HG03457 (cell line): ENCODE measurements around the gene UBA7.
"Not testable (repeated sequence)": the region's sequence is repeated elsewhere in the genome, so short reads cannot be mapped to it uniquely, and the experiment has no call there.

Source experiments
- ATAC-seq: cut with Tn5 transposase; IDR thresholded peaks from one replicate; pipeline ENCODE4 v1.9.1; 2021; ENCODE audit warnings: moderate number of reproducible peaks; ENCODE audit not compliant: unreplicated experiment

UBA7 gene, protein sequence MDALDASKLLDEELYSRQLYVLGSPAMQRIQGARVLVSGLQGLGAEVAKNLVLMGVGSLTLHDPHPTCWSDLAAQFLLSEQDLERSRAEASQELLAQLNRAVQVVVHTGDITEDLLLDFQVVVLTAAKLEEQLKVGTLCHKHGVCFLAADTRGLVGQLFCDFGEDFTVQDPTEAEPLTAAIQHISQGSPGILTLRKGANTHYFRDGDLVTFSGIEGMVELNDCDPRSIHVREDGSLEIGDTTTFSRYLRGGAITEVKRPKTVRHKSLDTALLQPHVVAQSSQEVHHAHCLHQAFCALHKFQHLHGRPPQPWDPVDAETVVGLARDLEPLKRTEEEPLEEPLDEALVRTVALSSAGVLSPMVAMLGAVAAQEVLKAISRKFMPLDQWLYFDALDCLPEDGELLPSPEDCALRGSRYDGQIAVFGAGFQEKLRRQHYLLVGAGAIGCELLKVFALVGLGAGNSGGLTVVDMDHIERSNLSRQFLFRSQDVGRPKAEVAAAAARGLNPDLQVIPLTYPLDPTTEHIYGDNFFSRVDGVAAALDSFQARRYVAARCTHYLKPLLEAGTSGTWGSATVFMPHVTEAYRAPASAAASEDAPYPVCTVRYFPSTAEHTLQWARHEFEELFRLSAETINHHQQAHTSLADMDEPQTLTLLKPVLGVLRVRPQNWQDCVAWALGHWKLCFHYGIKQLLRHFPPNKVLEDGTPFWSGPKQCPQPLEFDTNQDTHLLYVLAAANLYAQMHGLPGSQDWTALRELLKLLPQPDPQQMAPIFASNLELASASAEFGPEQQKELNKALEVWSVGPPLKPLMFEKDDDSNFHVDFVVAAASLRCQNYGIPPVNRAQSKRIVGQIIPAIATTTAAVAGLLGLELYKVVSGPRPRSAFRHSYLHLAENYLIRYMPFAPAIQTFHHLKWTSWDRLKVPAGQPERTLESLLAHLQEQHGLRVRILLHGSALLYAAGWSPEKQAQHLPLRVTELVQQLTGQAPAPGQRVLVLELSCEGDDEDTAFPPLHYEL

DNA sequence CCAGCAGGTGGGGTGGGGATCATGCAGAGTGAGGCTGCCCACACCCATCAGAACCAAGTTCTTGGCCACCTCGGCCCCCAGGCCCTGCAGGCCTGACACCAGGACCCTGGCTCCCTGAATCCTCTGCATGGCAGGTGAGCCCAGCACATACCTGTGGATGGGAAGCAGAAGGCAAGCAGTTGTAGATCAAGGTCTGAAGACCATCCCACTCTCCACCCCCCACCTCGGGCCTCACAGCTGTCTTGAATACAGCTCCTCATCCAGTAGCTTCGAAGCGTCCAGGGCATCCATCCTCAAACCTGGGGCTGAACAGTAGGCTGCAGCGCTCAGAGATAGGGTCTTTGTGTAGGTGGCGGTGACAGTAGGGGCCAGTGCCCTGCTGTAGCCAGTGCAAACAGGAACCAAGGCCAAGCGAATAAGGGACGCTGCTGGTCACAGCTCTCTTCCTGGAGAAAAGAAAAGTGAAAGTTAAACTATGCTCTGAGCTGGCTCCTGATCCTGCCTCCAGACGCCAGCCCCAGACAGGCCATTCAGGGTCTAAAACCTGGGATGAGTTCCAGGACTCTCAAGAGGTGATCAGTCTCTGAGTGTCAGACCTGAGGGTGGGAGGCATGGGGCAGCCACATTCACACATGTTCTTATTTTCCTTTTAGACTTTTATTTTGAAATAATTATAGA lies at the start of gene UBA7:
UBA7 (minus strand) TSS at position 457 of the 678 bp plus-strand sequence; CDS start at position 291, 166 bp downstream.
- ATAC-seq = no peak

DNA sequence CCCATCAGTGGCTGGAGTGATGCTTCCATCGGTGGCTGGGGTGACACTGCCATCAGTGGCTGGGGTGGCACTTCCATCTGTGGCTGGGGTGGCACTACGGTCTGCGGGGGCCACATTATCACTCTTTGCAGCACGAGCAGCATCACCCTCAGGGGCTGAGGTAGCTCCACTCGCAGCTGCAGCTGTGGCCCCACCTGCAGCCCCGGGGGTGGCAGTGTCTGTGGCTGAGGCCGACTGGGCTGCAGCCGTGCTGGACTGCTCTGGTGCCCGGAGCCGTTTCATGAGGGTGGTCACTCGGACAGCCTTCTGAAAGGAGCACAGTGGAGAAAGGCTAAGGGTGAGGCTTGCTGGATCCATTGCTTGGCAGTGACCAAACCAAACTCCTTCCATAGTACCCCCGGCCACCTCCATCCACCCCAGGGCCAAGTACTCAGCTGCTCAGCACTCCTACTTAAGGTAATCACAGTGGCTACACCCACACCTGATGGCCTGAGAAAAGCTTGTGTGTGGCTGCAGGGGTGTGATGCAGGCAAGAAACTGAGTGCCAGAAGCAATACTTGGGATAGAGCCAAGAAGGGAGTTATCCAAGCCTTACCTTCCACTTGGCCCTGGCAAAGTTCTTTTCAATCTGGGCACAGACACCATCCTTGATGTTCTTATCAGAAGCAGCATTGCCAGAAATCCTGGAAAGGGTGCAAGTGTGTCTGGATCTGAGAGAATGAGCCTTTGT lies 46.0 kb upstream of the UBA7 start:
- no peak for ATAC-seq

DNA sequence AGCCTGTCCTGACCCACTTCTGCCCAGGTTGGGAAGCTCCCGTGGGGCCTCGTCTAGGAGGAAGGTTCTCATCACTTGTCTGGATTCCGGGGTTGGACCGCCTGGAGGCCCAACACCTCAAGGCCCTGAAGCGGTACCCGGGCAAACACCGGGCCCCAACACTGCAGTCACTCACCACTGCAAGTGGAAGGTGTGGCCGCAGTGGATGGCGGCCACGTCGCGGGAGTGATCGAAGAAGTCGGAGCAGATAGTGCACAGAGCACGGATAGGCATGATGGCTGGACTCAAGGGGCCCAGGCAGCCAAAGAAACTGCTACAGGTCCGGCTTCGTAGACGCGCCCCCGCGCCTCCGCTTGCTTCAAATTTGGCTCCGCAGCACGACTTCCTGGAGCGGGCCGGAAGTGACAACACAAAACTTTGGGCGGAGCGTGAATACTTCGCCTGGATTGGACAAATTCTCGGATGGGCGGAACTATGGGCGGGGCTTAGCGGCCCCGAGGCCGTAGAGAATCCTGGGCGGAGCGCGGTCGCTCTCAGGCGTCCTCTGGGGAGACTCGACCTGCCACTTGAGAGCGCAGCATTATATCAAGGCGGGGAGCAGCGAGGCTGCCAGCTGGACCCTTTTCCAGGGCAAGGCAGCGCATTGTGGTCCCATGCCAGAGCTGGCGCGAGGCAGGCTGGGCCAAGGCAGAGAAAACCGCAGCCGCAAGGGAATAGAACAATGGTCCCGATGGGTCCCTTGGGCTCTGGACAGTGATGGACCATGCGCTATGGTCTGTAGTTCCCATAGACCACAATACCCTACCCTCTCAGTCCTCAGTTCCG lies 42.6 kb upstream of the UBA7 start, which contains the start of gene TRAIP:
TRAIP (minus strand) TSS at position 384 of the 825 bp plus-strand sequence; CDS start at position 273, 111 bp downstream.
- ATAC-seq = peak; percentile 88

DNA sequence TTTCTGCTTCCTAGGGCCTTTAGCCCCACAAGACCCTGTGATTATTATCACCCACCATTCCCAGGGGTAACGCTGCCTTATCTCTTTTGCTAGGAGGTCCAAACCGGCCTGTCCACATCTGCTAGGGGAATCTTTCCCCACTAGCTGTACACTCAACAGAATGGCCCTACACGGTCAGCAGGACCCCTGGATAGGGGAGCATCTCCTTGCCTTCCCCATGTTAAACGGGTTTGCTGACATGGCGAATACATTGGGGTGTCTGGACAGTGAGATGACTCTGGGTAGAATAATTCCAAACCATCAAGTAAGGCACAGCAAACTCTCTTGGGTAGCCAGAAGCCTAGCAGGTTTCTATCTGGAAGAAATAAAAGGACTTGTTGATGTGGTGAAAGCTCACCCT lies 41.9 kb upstream of the UBA7 start:
- no peak for ATAC-seq

DNA sequence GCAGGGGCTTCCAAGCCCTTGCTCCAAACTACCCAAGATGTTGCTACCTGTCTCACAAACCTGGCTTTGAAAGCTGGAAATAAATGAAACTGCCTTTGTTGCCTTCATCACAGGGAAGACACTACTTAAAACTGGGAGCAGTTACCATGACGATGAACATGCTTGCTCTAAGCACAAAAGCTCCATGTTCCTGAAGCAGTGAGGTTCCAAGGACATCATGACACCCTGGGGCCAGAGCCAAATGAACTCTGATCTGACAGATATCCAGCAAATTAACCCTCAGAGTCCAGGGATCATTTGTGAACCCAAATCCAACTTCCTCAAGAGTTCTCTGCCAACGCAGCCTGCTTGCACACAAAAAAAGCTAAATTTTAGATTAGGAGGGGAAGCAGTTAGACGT lies 31.9 kb upstream of the UBA7 start:
- no peak for ATAC-seq

DNA sequence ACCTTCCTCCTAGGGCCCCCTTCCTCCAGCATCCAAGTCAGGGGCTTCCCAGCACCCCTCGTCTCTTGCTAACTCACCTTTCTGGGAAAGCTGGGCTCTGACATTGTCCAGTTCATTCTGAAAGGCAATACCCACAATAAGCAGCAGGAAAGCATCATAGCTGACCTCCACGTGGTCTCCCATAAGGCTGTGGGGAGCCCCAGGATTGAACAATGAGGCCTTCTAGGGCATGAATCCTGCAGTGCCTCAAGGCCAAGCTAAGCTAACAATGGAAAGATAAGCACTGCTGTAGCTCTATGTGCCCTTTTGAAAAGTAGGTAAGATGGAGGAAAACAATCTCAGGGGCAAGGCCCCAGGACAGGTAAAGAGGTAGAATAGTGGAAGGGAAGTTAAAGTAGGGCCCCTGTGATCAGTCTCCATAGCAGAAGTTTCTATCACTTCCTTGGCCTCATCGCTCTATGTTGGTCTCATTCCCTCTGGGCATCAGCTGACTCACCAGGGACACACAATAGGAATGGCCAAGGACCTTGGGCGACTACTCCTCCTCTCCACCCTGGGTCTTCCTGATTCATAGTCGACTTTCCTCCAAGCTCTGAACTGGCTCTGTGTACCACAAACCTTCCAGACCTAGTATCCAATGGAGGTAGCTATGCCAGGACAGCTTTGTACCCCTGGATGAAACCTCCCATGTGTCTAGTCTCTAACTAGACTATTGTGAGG lies 30.9 kb upstream of the UBA7 start:
- no peak for ATAC-seq

DNA sequence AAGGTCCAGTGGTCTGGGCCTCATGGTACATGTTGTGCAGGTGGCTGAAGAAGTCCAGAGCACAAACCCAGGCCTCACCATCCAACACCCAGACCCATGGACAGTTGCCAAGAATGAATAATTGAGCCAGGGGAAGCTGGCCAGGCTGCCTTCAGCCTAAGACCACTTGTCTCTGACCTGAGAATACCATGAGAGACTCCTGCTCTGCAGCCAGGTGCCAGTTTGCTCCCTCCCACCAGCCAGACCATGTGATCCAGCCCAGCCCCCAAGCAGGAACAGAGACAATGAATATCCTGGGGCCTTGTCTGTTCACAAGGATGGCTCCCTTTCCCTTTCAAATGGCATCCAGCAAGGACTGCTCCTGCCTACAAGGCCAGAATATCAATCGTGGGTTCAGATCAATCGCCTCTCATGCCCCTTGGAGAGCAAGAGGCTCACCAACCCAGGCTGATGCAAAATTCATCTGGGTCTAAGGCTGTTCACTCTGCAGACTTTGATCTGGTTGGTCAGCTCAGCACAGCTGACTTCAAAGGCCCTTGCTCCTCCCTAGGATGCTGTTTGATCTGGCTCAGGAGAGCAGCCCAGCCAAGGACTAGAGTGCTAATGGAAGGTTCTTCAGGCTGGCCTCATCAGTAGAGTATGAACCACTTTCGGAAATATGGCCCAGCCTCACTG lies 29.2 kb upstream of the UBA7 start:
- no peak for ATAC-seq

DNA sequence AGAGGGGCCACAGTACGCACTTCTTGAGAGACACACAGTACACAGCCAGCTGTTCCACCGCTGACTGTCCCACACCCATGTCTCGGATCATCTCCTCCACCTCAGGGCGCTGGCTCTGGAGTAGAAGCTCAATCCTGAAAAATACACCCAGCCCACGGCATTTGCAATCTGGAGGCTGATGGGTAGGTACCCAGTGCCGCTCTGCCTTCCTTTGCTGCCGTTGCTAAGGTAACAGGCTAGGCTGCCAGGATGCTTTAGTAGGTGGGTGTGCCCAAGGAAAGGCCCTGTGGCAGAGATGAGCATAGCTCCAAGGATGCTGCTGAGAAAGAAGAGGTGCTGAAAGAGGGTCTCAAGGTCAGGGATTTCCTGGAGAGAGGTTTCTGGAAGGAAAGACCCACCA lies 28.1 kb upstream of the UBA7 start:
- ATAC-seq = no peak

DNA sequence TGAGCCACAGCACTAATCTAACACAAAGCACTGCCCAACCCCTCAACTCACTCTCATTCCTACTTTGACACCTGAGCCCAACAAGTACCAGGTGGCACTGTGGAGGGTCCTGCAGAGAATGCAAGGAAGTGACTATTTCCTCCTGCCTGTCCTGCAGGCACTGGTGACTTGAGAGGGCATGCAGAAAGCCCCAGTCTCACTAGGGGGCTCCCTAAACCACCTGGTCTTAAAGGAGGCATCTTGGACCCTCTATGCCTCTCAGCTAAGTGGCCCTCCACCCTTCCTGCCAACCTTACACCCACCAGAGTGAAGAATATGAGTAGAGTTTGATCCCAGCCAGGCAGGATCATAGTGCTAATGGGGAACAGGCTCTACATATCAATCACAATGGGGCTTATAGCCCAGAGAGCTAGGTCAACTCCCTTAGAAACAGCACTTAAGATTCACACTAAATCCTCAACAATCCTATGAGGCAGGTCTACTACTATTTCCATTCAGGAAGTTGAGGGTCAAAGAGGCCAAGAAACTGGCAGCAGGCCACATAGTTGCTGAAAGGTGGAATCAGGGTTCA lies 27.5 kb upstream of the UBA7 start:
- ATAC-seq = no peak

DNA sequence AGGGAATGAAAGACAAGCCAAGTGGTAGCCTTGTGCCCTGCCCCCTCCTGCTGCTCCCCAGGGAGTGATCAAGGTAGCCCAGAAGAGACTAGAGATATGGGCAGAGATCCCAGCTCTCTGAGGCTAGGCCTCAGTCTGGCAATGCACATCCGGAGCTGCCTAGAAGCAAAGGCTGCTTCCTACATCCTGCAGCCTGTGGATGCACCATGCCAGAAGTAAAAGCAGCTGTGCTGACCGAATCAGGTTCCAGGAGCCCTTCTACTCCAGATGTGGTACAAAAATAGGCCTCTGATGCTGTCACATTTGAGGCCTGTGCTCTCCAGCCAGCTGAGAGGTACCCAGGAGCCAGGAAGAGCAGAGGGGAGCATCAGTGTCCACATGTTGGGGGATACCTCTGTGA lies 26.6 kb upstream of the UBA7 start:
- no peak for ATAC-seq

DNA sequence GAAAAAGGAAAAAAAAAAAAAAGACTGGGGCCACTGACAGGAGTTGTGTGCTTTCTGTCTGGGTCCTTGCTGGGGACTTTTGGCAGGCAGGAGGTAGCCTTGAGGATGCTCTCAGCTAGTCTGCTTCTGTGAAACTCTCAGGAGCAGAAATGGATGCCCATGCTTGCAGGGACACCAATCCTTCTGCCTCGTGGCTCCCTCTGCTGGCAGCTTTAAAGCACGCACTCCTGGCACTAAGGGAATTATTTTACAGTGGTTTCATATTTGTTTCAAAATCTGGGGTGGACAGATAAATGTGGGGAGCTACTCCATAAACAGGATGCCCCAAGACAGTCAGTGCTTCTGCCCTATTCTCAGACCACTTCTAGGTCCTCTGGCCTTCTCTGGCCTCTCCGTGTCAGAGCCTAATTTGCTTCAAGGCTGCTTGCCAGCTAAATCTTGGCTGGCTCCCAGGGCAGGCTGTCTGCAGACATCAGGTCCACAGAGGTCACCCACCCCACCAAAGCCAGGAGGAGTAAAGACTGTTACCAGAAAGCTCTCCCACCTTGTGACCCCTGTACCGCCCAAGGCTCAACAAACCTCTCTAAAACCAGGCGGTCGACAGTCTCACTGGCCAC lies 25.5 kb upstream of the UBA7 start:
- ATAC-seq = no peak

DNA sequence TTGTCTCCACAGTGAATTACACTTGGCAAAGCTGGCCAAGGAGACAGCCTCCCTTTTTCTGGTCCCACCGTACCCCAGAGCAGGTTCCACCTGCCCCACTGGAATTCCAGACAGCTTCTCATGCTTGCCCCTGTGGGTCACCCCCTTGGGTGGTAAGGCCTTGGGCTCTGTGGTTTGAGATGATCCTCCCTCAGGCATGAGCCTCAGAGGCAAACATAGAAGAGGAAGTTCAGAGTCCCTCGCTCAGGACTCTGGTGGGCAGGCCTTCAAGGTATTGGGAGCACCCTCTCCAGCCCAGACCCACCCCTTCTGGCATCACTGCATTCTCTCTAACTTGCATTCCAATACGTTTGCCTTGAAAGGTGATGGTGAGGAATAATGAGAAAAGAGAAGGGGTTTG lies 17.6 kb upstream of the UBA7 start:
- no peak for ATAC-seq

DNA sequence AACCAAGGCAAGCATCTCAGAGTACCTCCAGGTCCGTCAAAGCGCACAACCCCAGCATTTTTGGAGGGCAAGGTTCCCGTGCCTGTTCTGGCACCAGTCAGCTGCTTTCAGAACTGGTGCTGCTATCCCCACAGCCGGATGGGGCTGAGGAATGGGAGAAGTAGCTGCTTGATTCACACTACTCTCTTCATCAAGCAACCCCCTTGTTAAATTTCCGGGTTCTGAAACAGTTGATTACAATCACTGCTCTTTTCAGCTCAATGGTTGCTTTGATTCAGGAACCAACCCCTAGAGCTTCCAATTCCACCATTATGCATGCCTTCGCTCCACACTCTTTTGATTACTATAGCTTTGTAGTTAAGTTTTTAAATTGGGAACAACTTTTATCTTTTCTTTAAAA lies 12.3 kb upstream of the UBA7 start:
- no peak for ATAC-seq

DNA sequence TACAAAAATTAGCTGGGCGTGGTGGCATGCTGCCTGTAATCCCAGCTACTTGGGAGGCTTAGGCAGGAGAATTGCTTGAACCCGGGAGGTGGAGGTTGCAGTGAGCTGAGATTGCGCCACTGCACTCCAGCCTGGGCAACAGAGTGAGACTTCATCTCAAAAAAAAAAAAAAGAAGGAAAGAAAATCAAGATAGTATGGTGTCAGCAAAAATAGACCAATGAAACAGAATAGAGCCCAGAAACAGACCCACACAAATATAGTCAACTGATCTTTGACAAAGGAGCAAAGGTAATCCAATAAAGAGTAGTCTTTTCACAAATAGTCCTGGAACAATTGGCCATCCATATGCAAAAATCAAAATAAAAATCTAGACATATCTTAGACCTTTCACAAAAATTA lies 9.4 kb upstream of the UBA7 start:
- ATAC-seq = not testable (repeated sequence)

DNA sequence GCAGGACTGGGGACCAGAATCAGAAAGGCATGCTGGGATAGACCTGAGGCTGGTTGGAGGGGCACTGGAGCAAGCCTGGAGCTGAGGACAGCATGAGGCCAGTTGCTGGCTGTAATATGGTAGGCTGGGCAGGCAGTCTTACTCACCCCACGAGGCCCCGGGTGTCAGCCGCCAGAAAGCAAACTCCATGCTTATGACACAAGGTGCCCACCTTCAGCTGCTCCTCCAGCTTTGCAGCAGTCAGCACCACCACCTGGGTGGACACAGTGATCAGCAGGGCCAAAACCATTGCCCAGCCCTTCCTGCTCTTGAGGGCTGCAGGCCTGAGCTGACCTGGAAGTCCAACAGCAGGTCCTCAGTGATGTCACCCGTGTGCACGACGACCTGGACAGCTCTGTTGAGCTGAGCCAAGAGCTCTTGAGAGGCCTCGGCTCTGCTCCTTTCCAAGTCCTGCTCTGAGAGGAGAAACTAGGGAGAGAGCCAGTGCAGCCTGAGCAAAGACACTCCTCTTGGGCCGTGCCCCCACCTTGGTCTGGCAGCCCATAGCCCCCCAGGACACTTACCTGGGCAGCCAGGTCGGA lies 747 bp downstream of the UBA7 start:
- ATAC-seq = no peak

DNA sequence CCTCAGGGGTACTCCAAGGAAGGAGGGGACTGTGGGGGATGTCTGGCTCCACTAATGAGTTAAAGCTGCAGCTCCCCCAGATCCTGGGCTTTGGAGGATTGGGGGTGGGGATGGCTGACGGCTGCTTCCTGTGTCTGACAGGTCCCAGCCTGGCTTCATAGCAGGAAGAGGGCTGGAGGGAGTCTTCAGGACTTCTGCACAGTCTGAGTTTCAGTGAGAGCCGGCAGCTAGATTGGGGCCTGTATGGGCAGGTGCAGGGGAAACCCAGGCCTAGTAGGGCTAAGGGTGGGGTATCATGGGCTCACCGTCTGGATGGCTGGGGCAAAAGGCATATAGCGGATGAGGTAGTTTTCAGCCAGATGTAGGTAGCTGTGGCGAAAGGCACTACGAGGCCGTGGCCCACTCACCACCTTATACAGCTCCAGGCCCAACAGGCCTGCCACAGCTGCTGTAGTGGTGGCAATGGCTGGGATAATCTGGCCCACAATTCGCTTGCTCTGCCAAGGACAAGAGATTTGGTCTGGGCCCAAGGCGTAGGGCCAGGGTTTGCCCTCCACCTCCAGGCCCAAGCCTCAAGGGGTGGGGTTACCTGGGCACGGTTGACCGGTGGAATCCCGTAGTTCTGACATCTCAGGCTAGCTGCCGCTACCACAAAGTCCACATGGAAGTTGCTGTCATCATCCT lies 6.2 kb downstream of the UBA7 start:
- ATAC-seq = no peak

DNA sequence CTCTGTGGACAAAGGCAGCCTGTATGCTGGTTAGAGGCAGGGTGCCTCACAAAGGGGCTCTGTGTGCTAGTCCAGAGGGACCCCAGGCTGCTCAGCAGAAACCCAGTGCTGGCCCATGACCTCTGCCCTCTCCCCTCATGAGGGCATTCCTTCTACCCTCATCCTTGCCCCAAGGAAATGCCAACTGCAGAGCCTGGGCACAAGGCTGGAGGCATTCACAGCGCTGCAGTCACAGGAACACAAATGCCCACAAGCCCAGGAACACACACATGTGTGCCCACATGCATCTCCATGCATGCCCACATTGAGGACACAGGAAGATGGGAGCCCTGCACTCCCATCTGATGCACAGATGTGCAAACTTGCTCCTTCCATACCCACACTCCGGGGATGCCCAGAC lies 6.9 kb downstream of the UBA7 start:
- ATAC-seq = no peak
